Measurements from ENCODE around the gene DPP6. TPM values are rescaled to one million over a fixed set of nuclear protein-coding genes. Genes with fewer than 3 reads are reported as not detected.
A peak's percentile ranks its signal among the peaks of the same experiment; 100 is the strongest.

DPP6 gene
- total and polyA plus RNA-seq, 8 donors: 0.29 to 1.2 (median 0.57) TPM

GRCh38 chr7:154373956-154374355 is 321.8 kb downstream of the DPP6 start:
- H3K36me3 ChIP-seq: no peaks in the 10 kb centered on the region
- H3K27me3 ChIP-seq: no peaks in the 10 kb centered on the region
- H3K27ac ChIP-seq: no peak overlapping the region
- no peak for TF ChIP-seq CTCF (IDR thresholded peaks at IDR 0.05)
- no peaks in the 10 kb centered on the region for H3K4me1 ChIP-seq
- no peaks in the 10 kb centered on the region for H3K9me3 ChIP-seq
- ATAC-seq: no peak
- intact Hi-C loops (cut with DNase I): no loop called here
- DNase-seq: no peak
- H3K4me3 ChIP-seq: no peak overlapping the region

GRCh38 chr7:154375956-154376355 is 323.8 kb downstream of the DPP6 start:
- ATAC-seq: no peak
- DNase-seq: no peak
- Histone ChIP-seq H3K36me3 (no peaks in the 10 kb centered on the region), H3K27me3 (no peaks in the 10 kb centered on the region), H3K27ac (no peak overlapping the region), H3K4me3 (no peak overlapping the region), H3K9me3 (no peaks in the 10 kb centered on the region), H3K4me1 (no peaks in the 10 kb centered on the region)
- intact Hi-C loops (cut with DNase I): no loop called here
- no peak for TF ChIP-seq CTCF (IDR thresholded peaks at IDR 0.05)

- Histone ChIP-seq H3K27ac (no peak overlapping the region), H3K27me3 (no peaks in the 10 kb centered on the region), H3K4me3 (no peak overlapping the region), H3K4me1 (no peaks in the 10 kb centered on the region), H3K36me3 (no peaks in the 10 kb centered on the region), H3K9me3 (no peaks in the 10 kb centered on the region)
- DNase-seq: no peak
- no peak for TF ChIP-seq CTCF (IDR thresholded peaks at IDR 0.05)
- intact Hi-C loops (cut with DNase I): no loop called here
- ATAC-seq: no peak
These were observed 328.6 kb downstream of the DPP6 start for GRCh38 chr7:154380771-154381170.

- no peak for TF ChIP-seq CTCF (IDR thresholded peaks at IDR 0.05)
- Histone ChIP-seq H3K4me3 (no peak overlapping the region), H3K36me3 (no peaks in the 10 kb centered on the region), H3K27ac (no peak overlapping the region), H3K4me1 (no peaks in the 10 kb centered on the region), H3K27me3 (no peaks in the 10 kb centered on the region), H3K9me3 (no peaks in the 10 kb centered on the region)
- intact Hi-C loops (cut with DNase I): no loop called here
- DNase-seq (peak in 2 of 4 donors; percentile 12 to 43), ATAC-seq (peak; percentile 95)
These were observed 330.8 kb downstream of the DPP6 start for GRCh38 chr7:154383045-154383444.

- no peaks in the 10 kb centered on the region for H3K4me1 ChIP-seq
- intact Hi-C loops (cut with DNase I): no loop called here
- no peak overlapping the region for H3K4me3 ChIP-seq
These were observed 333.0 kb downstream of the DPP6 start for GRCh38 chr7:154385214-154385613.

More at GRCh38 chr7:154385214-154385613, 333.0 kb downstream of the DPP6 start:
- Histone ChIP-seq H3K27ac (no peak overlapping the region), H3K36me3 (no peaks in the 10 kb centered on the region), H3K27me3 (no peaks in the 10 kb centered on the region), H3K9me3 (no peaks in the 10 kb centered on the region)
- no peak for ATAC-seq
- no peak for TF ChIP-seq CTCF (IDR thresholded peaks at IDR 0.05)
- no peak for DNase-seq

Data from left lung (tissue), 10 donors.